Measurements from ENCODE around the gene GPATCH8.

- TF ChIP-seq, protein P1, sequence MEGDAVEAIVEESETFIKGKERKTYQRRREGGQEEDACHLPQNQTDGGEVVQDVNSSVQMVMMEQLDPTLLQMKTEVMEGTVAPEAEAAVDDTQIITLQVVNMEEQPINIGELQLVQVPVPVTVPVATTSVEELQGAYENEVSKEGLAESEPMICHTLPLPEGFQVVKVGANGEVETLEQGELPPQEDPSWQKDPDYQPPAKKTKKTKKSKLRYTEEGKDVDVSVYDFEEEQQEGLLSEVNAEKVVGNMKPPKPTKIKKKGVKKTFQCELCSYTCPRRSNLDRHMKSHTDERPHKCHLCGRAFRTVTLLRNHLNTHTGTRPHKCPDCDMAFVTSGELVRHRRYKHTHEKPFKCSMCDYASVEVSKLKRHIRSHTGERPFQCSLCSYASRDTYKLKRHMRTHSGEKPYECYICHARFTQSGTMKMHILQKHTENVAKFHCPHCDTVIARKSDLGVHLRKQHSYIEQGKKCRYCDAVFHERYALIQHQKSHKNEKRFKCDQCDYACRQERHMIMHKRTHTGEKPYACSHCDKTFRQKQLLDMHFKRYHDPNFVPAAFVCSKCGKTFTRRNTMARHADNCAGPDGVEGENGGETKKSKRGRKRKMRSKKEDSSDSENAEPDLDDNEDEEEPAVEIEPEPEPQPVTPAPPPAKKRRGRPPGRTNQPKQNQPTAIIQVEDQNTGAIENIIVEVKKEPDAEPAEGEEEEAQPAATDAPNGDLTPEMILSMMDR (IDR thresholded peaks at IDR 0.05): no peak
- no peak for TF ChIP-seq POLR2AphosphoS5 (IDR thresholded peaks at IDR 0.05; ENCODE audit: insufficient read depth in 1 of 2, low read depth in 1 of 2)
Observed at GRCh38 chr17:44360826-44361225, 142.4 kb downstream of the GPATCH8 start.
